ENCODE results near the gene PIGT.

PIGT gene

DNA sequence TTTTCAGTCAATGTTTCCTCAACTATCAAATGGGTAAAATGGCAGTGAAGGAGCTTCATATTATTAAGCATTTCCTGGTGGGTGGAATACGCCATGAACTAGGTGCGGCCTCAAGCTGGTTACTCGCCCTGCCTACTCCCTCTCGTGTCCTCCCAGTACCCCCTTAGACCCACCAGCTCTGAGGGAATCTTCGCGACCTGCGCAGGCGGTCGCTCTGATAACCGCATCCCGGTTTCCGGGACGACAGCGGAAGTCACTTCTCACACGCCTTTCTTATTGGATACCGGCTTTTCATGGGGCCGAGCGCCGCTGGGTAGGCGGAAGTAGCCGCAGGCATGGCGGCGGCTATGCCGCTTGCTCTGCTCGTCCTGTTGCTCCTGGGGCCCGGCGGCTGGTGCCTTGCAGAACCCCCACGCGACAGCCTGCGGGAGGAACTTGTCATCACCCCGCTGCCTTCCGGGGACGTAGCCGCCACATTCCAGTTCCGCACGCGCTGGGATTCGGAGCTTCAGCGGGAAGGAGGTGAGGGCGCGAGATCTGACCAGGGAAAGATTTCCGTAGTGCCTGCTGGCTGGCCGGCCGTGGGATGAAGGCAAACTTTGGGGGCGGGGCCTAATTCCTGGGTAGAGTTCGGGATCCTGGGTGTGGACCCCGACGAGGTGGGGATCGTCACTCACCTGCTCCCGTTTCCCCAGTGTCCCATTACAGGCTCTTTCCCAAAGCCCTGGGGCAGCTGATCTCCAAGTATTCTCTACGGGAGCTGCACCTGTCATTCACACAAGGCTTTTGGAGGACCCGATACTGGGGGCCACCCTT is at the start of gene PIGT:
PIGT (plus strand) TSS at position 320 of the 816 bp plus-strand sequence; CDS start at position 336, 16 bp downstream.
- DNase-seq (ENCODE audit: low read depth): peak; percentile 60

DNA sequence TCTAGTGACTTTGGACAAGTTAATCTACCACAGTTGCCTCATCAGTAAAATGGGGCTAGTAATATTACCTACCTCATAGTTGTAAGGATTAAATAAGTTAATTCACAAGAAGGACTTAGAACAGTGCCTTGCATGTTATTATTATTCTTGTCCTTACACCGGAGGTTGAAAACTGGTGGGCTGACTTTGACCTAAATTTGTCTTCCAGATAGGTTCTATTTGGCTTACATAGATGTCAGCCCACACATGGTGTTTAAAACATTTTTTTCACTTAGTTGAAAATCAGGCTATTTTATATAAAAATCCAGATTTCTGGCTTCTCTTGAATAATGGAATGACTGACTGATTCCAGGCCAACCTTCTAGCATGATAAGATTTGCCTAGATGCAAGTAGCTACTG is 49.7 kb upstream of the PIGT start:
- DNase-seq (ENCODE audit: low read depth): no peak

DNA sequence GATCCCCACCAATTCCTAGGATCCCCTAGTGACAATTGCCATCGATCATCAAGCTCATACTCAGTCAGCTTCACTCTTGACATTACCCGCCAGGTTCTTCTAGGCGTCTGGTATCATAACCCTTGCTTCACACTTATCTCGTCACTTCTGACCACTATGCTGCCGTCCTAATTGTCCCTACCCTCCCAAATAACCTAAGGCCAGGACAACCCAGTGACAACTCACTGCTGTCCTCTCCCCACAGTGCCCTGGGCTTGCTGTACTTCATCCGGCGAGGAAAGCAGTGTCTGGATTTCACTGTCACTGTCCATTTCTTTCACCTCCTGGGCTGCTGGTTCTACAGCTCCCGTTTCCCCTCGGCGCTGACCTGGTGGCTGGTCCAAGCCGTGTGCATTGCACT is 49.3 kb upstream of the PIGT start:
- no peak for DNase-seq (ENCODE audit: low read depth)

DNA sequence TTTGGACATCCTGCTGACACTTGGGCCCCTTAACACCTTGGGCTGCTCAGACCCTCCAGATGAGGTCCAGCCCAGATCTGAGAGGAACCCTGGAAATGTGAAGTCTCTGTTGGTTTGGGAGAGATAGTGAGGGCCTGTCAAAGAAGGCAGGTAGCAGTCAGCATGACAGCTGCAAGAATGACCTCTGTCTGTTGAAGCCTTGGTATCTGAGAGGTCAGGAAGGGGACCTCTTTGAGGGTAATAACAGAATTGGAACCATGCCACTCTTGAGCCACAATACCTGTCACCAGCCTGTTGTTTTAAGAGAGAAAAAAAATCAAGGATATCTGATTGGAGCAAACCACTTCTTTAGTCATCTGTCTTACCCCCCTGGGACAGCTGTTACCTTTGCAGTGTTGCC is 48.8 kb upstream of the PIGT start:
- DNase-seq (ENCODE audit: low read depth): no peak

DNA sequence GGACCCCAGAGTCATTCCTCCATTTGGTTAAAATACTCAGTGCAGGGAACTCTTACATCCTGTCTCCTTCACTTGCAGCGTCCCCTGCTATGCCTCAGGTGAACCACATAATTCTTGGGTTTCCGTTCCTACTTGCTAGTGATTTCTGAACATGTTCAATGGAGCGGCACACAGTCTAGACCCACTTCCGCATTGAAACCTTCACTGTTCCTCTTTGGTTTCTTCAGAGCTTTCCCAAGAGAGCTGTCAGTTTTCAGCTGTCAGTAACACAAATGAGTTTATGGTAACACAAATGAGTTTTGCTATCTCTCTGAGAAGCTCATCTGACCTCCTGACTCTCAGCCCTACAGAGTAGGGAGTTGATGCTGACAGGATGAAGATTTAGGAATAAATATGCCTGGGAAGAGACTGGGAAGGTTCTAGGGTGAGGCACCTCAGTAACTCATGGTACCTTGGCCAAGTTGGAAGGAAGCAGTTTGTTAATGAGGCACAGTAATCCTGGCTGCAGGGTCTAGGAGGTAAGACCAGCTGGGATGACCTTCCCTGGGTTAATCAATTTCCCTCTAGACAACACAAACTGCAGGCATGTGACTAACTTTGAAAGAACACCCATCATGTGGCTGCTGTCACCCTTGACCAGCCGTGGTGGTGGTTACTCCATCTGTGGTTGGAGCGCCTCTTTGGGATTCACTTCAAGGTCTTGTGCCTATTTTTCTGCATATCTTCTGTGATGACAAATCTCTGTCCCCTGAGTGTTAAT is 47.5 kb upstream of the PIGT start:
- no peak for DNase-seq (ENCODE audit: low read depth)

DNA sequence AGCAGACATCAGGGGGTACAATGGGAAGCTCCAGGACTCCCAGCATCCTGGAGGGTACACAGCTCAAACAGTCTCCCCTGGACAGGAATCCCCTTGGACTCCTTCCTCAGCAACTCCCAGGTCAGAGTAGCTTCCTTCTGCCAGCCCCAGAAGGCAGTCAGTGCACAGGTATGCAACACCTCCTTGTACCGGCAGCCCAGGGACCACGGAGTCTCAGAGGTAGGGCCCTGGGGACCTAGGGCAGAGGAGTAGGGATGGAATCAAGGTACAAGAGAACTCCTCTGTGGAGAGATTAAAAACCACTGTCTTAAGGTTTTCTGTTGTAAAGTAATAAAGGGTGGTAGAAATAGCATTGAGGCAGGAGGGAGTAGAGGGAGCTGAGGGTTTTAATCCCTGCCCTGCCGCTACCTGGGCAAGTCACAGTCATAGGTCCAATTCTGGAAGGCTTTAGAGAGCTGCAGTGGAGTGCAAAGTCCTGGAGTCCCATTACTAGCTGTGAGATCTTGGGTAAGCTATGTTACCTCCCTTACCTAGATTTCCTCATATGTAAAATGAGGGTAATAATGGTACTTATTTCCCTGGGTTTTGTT is 45.3 kb upstream of the PIGT start:
- DNase-seq (ENCODE audit: low read depth): no peak

DNA sequence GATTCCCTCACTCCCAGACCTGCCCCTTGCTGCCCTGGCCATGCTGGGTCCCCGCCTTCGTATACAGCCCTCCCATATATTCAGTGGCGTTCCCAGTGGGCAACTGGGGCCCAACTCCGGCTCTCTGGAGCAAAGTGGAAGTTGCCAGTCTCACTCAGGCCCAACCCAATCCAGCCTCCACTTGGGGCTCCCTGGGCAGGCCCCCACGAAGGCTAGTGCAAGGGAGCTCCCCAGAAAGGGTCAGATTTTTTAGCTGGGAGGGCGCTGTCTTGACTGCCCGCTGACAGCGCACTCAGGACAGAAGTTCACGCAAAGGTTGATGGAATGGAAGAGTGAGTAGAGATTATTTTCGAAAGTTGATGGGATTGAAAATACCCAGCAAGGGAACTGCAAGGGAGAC is 43.7 kb upstream of the PIGT start:
- no peak for DNase-seq (ENCODE audit: low read depth)

DNA sequence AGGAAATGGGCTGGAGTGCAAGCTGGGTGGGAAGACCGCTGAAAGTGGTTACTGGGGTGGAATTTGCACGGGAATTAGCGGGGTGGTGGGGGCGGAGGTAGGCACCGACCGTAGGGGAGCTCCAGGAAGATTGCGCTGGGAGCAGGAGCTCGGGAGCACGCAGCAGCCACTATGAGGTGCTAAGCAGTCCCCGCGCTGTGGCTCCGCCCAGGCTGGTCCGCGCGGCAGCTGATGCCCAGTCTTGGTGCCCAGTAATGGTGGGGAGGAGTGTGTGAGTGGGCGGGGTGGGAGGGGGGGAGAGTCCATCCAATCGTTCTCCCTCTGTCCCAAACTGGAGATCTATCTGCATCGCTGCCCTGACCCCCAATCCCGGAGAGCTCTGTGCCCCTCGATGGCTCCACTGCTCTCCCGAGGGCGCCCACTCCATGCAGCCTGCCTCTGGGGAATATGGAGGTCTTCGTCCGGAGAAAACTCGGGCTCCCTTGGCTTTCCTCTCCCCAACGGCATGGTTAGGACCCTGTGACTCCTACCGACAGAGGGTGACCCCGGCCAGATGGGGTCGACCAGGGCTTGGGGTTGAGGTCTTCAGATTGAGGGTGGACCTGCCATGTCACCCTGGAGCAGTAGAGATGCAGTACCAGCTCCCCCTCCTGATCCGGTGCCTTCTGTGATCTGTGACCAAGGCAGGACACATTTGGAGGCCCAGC is 43.1 kb upstream of the PIGT start:
- no peak for DNase-seq (ENCODE audit: low read depth)

DNA sequence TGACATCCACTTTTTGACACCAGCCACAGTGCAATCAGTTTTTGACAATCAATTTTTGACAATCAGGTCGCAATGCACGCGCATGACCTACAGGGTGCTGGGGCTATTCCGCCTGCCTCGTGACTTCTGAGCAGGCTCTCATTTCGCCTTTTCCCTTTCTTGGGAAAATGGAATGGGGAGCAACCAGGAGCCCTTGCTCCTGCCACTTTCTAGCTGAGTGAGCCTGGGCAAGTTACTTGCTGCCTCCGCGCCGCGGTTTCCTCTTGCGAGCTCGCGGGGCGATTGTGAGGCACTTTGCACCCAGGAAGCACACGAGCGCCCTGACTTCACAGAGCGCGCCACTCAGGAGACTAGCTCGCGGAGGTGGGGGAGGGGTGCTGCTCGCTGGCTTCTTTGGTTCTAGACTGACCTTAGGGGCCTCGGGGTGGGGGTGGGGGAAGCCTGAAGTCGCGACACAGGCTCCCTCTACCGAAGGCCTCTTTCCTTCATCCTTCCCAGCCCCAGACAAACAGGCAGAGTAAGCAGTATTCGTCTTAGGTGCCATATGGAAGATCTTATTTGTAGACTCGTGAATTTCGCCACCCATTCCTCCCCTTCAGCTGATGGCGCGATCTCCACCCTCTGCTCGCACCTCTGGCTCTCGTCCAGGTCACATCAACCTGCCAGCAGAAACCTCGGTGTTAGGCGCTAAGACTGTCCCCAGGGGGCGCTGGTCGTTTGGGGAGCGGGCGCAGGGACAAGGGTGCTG is 42.4 kb upstream of the PIGT start:
- DNase-seq (ENCODE audit: low read depth): peak; percentile 47

DNA sequence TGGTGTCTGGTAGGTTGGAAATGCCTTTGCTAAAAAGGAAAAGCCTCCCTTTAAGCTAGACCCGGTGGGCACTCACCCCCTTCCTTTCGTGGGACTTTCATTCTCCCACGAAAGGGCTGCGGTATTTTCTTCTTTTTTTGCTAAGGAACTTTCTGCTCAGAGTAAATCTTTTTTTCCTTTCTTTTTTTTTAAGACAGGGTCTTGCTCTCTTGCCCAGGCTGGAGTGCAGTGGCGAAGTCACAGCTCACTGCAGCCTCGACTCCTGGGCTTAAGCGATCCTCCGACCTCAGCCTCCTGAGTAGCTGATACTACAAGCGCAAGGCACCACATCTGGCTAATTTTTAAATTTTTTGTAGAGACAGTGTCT is 41.9 kb upstream of the PIGT start:
- DNase-seq (ENCODE audit: low read depth): no peak

DNA sequence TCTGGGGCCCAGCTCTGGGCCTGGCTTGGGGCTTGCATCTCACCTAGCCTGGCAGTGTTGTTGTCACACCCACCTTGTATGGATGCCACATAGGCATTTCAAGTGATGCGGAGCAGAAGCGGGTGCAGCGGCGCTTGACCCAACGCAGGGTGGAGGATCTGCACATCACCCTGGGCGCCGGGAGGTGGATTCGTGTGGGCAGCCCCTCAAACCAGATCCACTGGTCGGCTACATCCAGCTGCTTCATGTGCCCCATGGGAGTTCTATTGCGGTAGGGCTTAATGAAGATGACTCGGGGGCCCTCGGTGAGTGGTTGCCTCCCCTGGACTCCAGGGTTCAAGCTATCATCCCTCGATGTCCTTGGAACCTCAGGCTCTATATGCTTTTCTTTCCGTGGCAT is 41.0 kb upstream of the PIGT start:
- no peak for DNase-seq (ENCODE audit: low read depth)

DNA sequence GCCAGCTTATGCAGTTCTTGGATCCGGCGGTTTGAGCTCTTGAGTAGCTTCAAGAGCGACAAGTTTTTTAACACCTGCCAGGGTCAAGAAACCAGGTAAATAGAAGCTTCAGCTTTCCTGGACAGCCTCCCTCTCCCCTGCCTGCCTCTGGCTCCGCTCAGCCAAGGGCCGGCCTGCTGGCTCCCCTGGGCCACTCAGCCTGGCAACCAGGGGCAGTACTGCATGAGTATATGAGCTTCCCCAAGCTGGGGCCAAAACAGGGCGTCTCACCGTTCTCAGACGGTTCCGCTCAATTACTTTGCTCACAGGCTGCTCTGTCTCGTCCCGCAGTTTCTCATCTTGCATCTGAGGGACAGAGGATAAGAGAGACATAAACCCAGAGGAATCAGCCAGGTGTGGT is 38.7 kb upstream of the PIGT start:
- DNase-seq (ENCODE audit: low read depth): no peak

DNA sequence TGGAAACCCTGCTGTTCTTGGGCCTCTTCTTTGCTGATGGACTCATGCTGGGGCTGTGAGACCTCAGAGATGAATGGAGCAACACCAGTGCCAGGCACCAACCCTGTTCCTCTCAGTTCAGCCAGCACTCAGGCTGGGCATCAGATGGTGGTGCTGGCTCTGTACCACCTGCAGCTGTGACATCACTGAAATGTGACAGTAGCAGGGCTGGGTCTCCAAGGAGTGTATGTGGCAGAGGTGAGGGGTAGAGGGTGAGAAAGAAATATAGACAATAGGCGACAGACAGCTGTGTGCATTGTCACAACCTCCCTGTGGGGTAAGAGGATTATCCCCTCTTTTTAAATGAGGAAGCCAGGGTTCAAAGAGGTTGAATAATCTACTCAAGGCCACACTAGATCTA is 37.8 kb upstream of the PIGT start, which contains the start of gene TP53TG5:
TP53TG5 (minus strand) TSS at position 135 of the 400 bp plus-strand sequence; CDS start at position 46, 89 bp downstream.
- DNase-seq (ENCODE audit: low read depth): no peak

DNA sequence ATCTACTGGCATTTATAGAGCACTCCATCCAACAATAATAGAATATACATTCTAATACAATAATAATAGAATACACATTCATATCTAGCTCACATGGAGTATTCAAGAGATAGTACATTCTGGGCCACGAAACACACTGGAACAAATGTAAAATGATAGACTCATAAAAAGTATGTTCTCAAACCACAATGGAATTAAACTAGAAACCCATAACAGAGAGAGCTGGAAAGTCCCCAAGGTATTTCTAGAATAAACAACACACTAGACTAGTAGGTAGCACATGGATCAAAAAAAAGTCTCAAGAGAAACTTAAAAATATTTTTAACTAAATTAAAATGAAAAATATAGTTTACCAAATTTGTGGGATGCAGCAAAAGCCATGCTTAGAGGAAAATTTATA is 28.7 kb upstream of the PIGT start:
- DNase-seq (ENCODE audit: low read depth): no peak

DNA sequence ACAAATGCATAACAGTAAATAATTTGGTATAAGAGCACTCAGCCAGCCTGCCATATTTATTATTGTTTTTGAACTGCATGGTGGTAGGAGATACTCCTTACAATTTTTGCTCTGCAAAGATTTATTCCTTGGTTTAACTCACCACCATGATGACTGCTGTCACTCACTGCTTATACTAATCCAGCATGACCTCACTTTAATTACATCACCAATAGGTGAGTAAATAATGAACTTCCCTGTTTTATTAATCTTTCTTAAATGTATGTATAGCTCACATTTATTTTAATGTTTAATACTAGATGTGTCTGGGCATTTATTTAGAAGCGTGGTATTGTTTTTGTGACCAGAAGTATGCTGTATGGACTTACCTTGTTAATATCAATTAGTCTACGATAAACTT is 25.0 kb upstream of the PIGT start:
- DNase-seq (ENCODE audit: low read depth): no peak

DNA sequence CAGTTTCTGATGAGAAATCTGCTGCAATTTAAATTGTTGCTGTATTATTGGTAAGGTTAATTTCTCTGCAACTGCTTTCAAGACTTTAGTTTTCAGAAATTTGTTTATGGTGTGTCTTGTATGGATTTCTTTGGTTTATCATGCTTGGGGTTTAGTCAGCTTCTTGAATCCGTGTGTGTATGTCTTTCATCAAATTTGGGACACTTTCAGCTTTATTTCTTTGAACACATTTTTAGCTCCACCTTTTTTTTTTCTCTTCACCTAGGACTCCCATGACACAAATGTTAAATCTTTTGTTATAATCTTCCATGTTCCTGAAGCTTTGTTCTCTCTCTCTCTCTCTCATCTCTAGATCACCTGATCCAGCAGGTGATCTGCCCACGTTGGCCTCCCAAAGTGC is 24.4 kb upstream of the PIGT start:
- DNase-seq (ENCODE audit: low read depth): no peak

DNA sequence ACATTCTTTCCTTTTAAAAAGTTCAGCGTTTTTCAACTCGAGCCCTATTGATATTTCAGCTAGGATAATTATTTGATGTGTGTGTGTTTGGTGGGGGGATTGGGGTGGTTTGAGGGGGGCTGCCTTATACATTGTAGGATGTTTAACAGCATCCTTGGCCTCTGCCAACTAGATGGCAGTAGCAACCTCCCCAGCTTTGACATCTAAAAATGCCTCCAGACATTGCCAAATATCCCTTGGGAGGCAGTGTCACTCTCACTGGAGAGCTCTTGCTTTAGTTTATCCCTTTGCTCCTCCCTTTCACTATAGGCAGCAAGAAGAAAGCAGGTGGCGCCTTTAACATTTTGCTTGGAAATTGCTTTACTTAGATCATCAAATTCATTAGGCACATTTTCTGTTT is 23.2 kb upstream of the PIGT start:
- no peak for DNase-seq (ENCODE audit: low read depth)

DNA sequence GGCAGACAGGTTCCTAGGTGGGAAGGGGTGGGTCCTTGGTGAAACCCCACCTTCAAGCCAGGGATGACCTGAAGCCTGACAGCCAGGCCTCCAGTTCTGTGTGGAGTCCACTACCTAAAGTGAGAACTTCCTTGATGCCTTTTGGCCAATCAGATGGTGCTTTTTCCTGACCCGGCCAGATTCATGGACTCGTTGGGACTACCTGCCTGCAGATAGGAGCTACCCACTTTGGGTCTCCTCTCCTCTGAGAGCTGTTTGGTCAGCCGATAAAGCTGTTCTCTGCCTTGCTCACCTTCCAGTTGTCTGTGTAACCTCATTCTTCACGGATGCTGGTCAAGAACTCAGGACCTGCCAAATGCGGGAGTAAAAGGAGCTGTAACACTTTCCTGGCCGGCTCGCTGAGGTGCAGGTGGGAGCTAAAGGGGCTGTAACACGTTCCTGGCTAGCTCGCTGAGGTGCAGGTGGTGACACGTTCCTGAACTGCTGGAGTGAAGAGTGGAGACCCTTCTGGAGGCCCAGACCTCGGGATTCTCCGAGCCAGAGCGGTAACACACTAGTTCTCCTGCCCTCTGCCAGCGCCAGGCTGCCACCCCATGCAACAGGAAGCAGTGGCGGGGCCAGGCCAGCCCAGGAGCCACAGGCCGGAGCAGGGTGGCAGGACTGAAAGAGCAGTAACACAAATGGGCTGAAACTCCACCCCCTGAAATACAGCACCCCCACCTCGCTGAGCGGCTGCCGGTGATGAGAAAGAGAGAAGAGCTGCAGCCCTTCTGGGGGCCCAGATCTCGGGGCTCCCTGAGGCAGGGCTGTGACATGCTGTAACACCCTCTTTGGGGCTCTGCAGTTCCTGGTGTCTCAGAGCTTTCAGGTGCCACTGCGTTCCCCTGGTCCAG is 21.5 kb upstream of the PIGT start:
- DNase-seq (ENCODE audit: low read depth): no peak

DNA sequence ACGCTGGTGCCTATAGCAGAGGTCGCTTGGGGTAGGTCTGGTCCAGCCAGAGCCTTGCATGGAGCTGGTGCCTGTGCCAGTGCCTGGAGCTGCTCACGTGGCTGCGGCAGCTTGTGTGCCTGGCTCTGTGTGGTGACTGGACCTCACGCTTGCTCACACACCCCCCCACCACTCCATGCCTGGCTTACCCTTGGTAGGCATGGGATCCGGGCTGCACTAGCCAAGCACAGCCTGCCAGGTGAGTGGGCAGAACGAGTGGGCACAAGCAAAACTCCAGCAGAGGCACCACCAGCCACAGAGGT is 20.9 kb upstream of the PIGT start:
- DNase-seq (ENCODE audit: low read depth): no peak

DNA sequence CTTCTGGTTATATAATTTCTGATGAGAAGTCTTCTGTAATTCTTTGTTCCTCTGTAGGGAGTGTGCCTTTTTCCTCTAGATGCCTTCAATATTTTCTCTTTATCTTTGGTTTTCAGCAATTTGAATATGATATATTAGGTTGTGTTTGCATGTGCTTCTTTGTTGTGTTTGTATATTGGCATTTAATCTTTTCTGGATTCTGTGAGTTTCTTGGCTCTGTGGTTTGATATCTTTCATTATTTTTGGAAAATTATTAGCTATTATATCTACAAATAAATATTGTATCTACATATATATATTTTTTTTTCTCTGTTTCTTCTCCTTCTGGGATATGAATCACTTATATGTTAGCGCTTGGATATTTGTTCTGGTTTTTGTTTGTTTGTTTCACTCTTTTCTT is 16.9 kb upstream of the PIGT start:
- DNase-seq (ENCODE audit: low read depth): no peak

Measured in GM04504 (cell line).